NCI-H526 (cell line): ENCODE data around the gene HACD2.
"Not testable (repeated sequence)": the region's sequence is repeated elsewhere in the genome, so short reads cannot be mapped to it uniquely, and the experiment has no call there.

Source experiments
- DNase-seq, 2 experiments: peaks; one replicate each; lab custom pipeline; 2025; lab: John Stamatoyannopoulos, UW

The HACD2 gene

DNA sequence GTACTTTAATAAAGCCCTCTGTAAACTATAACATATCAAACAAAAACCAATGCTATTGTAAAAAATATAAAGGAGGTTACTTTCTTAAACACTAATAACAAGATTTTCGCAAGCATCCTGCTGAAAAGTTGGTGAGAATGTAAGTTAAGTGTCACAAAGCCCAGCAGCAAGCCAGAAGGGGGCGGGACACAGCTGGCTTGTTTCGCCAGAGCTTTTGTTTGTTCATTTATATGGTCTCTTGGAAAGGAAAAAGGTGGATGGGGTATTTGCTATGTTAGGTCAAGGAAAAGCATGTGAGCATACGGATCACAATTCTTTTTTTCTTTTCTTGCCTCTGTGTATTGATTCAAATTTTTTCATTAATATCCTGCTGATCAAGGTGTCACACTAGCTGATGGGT lies 59.9 kb downstream of the HACD2 start:
- DNase-seq = no peak

DNA sequence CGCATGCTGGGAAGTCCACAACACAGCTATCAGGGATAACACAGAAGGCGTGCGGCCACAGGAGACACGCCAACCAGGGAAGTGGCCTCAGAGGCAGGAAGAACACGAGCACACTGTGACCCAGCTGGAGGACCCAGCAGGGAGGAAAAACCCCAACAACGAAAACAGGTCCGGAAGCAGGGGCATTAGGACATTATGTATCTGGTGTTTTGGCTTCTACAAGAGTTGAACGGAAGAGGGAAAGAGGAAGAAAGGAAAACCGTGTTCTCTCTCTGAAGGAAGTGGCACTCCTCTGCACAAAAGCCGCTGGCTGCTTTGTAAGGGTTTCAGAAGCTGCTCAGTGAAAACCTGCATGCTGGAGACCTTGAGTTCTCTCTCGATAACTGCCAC lies 61.8 kb downstream of the HACD2 start:
- no peak for DNase-seq

- DNase-seq = no peak
Measured at GRCh38 chr3:123522320-123523022, 62.4 kb downstream of the HACD2 start.

- no peak for DNase-seq
Measured at GRCh38 chr3:123521179-123521969, 63.5 kb downstream of the HACD2 start.

GRCh38 chr3:123520656-123521055 lies 64.2 kb downstream of the HACD2 start:
- no peak for DNase-seq

GRCh38 chr3:123518892-123519485 lies 65.9 kb downstream of the HACD2 start:
- DNase-seq = no peak

DNA sequence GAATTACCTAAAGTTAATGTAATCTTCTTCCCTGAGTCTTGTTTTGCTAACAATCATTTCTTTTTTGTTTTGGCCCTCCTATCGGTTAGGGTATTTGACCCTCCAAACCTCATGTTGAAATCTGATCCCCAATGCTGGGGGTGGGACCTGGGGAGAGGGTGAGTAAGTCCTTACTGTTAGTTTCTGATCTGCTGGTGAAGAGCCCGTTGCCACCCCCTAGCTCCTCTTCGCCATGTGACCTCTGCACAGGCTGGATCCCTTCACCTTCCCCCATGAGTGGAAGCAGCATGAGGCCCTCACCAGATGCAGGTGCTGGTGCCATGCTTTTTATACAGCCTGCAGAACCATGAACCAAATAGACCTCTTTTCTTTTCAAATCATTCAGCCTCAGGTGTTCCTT lies 73.1 kb downstream of the HACD2 start:
- no peak for DNase-seq

GRCh38 chr3:123511084-123511483 lies 73.8 kb downstream of the HACD2 start:
- DNase-seq = no peak

DNA sequence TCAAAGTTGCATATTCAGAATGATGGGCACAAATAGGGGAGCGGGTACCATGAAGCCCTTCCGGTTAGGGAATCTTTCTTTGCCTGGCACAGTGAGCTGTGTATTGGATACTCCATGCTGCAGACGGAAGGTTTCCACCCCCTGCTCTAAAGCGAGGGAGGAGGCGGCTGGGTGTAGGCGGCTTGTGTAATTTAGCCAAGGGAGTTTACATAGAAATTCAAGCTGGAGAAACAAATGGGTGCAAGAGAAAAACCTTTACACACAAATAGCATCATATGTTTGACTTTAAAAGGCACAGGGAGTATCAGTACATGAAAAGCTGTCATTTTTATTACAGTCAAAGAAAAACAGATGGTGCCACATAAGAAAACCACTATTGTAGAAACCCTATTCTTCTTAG lies 76.7 kb downstream of the HACD2 start:
- no peak for DNase-seq

GRCh38 chr3:123505820-123506219 lies 79.0 kb downstream of the HACD2 start:
- no peak for DNase-seq

GRCh38 chr3:123503203-123503602 lies 81.7 kb downstream of the HACD2 start:
- DNase-seq = no peak

- DNase-seq = no peak
Measured at GRCh38 chr3:123499322-123499721, 85.5 kb downstream of the HACD2 start.

- DNase-seq = no peak
Measured at GRCh38 chr3:123498761-123499160, 86.1 kb downstream of the HACD2 start.

GRCh38 chr3:123493912-123494311 lies 90.9 kb downstream of the HACD2 start:
- no peak for DNase-seq

DNA sequence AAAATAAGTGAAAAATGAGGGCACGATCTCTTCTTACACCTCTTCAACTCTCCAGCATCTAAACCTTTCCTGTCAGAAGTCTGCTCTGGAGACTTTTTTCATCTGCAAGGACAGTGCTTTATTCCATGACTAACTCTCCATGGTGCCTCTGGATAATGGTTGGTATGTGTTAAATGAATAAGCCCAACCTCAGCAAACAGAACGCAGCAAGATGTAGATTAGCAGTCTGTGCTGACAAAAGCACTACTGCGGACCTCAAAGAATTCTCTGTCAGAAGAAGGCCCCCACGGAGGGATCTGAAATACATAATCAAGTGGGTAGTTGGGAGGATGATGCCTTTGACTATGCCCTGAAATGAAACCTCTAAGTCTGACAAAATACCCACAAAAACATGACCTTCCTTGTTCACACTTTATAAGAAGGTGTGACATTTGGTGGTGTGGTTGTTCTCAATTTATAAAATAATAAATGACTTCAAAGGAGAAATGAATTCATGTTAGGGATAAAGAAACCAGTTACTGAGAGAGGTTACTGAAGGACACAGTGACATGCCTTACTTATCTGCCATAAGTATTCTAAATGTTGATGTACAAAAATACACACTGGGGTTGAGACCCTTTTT lies 92.8 kb downstream of the HACD2 start:
- no peak for DNase-seq

- peak in 1 of 2 experiments; percentile 71 for DNase-seq
Measured at GRCh38 chr3:123489400-123490004, 95.4 kb downstream of the HACD2 start.

DNA sequence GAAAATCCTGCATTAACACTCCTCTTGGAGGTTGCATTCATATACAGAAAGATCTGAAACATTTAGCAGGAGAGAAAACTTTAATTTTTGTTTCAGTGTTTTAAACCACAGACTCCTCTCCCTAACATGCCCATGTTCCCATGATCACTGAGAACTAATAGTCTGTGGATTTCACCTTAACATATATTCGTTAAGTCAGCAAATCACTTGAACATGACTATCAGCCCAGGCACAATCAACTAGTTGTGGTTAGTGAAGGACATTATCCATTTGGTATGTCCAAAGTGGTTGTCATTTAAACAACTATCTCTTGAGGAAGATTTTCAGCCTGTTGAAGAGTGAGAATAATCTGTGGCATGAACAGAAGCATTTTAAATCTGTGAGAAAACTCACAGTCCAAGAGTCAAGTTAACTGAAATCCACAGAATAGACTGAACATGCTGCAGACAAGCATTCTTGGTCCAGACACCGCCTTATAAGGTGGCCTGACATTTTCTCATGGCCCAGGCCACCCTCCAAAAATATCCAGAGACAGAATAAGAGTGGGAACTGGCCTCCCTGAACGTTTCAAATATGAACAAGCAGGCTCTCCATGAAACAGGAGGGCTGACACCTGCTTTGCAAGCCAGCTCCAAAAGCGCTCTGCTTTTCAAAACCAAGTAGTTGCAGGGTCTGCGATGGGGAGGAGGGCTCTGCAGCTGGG lies 96.1 kb downstream of the HACD2 start:
- DNase-seq = no peak

- DNase-seq = not testable (repeated sequence)
Measured at GRCh38 chr3:123487063-123487462, 97.8 kb downstream of the HACD2 start.

GRCh38 chr3:123486460-123486859 lies 98.4 kb downstream of the HACD2 start:
- DNase-seq = no peak

DNA sequence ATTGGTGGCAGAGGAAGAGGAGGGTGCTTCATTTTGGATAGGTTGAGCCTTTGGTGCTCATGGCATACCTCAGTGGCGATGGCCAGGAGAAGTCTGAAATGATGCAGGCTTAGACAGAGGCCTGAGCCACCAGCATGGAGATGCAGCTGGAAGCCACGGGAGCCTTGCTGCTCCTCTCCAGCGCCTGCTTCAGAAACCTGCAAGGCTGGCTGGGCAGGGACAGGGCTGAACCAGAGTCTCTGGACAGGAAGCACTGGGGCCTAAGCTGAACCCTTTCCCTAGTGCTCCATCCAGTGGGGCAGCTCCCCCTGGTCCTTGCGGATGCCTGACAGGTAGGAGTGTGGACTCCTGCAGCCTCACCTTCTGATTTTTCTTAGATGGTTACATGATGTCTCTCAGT lies 99.3 kb downstream of the HACD2 start:
- no peak for DNase-seq

DNA sequence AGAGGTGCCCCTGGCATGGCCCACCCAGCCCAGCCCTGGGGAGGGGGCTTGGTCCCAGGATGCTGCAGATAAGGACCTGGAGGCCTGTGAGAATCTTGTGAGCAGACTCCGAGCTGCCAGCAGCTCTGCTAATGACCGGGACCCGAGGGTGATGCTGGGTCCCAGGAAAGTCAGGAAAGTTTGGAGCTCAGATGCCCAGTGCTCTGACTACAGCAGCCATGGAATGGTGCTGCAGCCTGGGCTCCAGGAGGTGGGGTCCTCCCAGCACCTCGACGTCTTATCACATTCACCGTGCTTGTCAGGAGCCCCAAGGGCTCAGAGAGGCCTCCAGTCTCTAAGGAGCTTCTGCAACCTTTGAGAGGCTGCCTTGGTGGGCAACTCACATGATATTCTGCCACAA lies 101.7 kb downstream of the HACD2 start:
- DNase-seq = no peak
